ENCODE results near the gene ZXDC. TPM values are rescaled to one million over a fixed set of nuclear protein-coding genes. Genes with fewer than 3 reads are reported as not detected.

The ZXDC gene
- total RNA-seq, 2 donors from 2014 or later = 53.5 to 55.0 TPM

DNA sequence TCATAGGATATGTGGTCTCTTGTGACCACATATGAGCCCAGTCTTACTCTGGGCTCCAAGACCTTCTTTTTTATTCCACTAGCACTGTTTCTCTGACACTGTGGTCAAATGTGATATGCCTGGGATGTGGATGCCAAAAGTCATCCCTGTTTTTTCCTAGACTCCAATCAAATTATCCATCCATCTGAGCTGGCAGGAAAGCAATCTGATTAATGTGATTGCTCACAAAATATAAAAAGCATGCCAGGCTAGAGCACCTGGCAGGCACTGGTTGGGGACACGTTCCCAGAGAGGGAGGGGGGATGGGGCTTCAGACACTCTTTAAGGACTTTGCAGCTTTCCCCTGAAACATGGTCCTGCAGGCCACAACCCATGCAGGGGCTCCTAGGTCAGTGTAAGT lies 84.1 kb downstream of the ZXDC start:
- Histone ChIP-seq H3K36me3 (no peaks in the 10 kb centered on the region), H3K9me3 (no peaks in the 10 kb centered on the region), H3K4me3 (no peak overlapping the region), H3K27ac (no peak overlapping the region), H3K27me3 (replicated peaks; ENCODE audit: insufficient read depth) (no peaks in the 10 kb centered on the region), H3K4me1 (ENCODE audit: control insufficient read depth in 1 of 2, low read depth in 2 of 2) (peaks cover 0 to 20% of the 10 kb centered on the region in 2 donors)
- TF ChIP-seq CTCF (IDR thresholded peaks at IDR 0.05) = no peak
- ATAC-seq (ENCODE audit: insufficient number of reproducible peaks, low FRiP score, low read depth) (no peak), DNase-seq (ENCODE audit: low spot score) (no peak)

GRCh38 chr3:126390751-126391150 lies 84.9 kb downstream of the ZXDC start:
- DNase-seq (ENCODE audit: low spot score) = no peak
- Histone ChIP-seq H3K27ac (no peak overlapping the region), H3K9me3 (no peaks in the 10 kb centered on the region), H3K4me1 (ENCODE audit: control insufficient read depth in 1 of 2, low read depth in 2 of 2) (peaks cover 0 to 20% of the 10 kb centered on the region in 2 donors), H3K4me3 (no peak overlapping the region), H3K27me3 (replicated peaks; ENCODE audit: insufficient read depth) (no peaks in the 10 kb centered on the region), H3K36me3 (no peaks in the 10 kb centered on the region)
- no peak for TF ChIP-seq CTCF (IDR thresholded peaks at IDR 0.05)
- ATAC-seq (ENCODE audit: insufficient number of reproducible peaks, low FRiP score, low read depth) = no peak

- ATAC-seq (ENCODE audit: insufficient number of reproducible peaks, low FRiP score, low read depth) (no peak), DNase-seq (ENCODE audit: low spot score) (no peak)
- Histone ChIP-seq H3K27me3 (replicated peaks; ENCODE audit: insufficient read depth) (no peaks in the 10 kb centered on the region), H3K36me3 (no peaks in the 10 kb centered on the region), H3K4me1 (ENCODE audit: control insufficient read depth in 1 of 2, low read depth in 2 of 2) (peaks cover 0 to 20% of the 10 kb centered on the region in 2 donors), H3K9me3 (no peaks in the 10 kb centered on the region), H3K4me3 (no peak overlapping the region), H3K27ac (no peak overlapping the region)
- no peak for TF ChIP-seq CTCF (IDR thresholded peaks at IDR 0.05)
These were observed 85.5 kb downstream of the ZXDC start for GRCh38 chr3:126390201-126390600.

DNA sequence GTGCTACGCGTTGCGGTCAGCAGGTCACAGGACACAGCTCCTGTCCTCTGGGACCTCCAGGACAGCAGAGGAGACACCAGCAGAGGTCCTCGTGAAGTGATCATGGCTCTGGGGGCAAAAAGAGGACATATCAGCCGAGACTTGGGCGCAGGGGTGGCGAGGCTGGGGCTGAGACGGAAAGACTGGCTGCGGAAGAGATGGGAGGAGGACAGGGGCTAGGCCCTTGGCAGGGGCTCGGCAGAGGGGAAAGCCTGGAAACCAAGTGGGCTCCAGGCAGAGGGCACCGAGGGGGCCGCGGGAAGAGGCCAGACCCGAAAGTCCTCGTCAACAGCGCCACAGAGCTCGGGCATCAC lies 85.9 kb downstream of the ZXDC start:
- Histone ChIP-seq H3K27me3 (replicated peaks; ENCODE audit: insufficient read depth) (no peaks in the 10 kb centered on the region), H3K27ac (peak overlapping the region; percentile 39 to 91), H3K36me3 (no peaks in the 10 kb centered on the region), H3K9me3 (no peaks in the 10 kb centered on the region), H3K4me1 (ENCODE audit: control insufficient read depth in 1 of 2, low read depth in 2 of 2) (peaks cover 0 to 15% of the 10 kb centered on the region in 2 donors), H3K4me3 (no peak overlapping the region)
- DNase-seq (ENCODE audit: low spot score) (no peak), ATAC-seq (ENCODE audit: insufficient number of reproducible peaks, low FRiP score, low read depth) (no peak)
- TF ChIP-seq CTCF (IDR thresholded peaks at IDR 0.05) = no peak

- no peaks in the 10 kb centered on the region for H3K27me3 ChIP-seq (replicated peaks; ENCODE audit: insufficient read depth)
- peak; percentile 95 for TF ChIP-seq CTCF (IDR thresholded peaks at IDR 0.05)
- peak overlapping the region; percentile 71 for H3K4me3 ChIP-seq
- peak; percentile 78 for DNase-seq (ENCODE audit: low spot score)
- no peaks in the 10 kb centered on the region for H3K36me3 ChIP-seq
- peaks cover 0 to 10% of the 10 kb centered on the region in 2 donors for H3K4me1 ChIP-seq (ENCODE audit: control insufficient read depth in 1 of 2, low read depth in 2 of 2)
- no peaks in the 10 kb centered on the region for H3K9me3 ChIP-seq
- ATAC-seq (ENCODE audit: insufficient number of reproducible peaks, low FRiP score, low read depth) = peak; percentile 96
- peak overlapping the region; percentile 87 to 91 for H3K27ac ChIP-seq
These were observed 86.4 kb downstream of the ZXDC start for GRCh38 chr3:126389112-126389793.

Other genes with a start within 250 kb of the ZXDC start
- 10 to 100 TPM; 55.7 to 90.2 TPM for gene KLF15, start 118.5 kb downstream of the ZXDC start, total RNA-seq
- not detected for gene CFAP100, start 81.0 kb downstream of the ZXDC start, total RNA-seq
- not detected for gene UROC1, start 41.9 kb upstream of the ZXDC start, total RNA-seq
- not detected for gene CHST13, start 48.3 kb upstream of the ZXDC start, total RNA-seq
- not detected for gene C3orf22, start 83.0 kb upstream of the ZXDC start, total RNA-seq
- gene TXNRD3, start 179.2 kb upstream of the ZXDC start, total RNA-seq = 1 to 10 TPM; 7.4 to 8.3 TPM
- gene CHCHD6, start 228.3 kb upstream of the ZXDC start, total RNA-seq = 10 to 100 TPM; 12.5 to 17.1 TPM

All from thoracic aorta (tissue), 2 donors.